Suprapubic skin (tissue), 4 donors: ENCODE measurements around the gene PPP2R3B.

Experiments
- CTCF ChIP-seq, 2 donors: fragments of 200-600 bp in 1 of 2; fragments of 450-650 bp in 1 of 2; sonication (generic) in 1 of 2; IDR thresholded peaks; one replicate each; pipeline ENCODE4 v1.5.1; 2016 to 2019; ENCODE audit warnings: antibody characterized with exemption in 2 of 2, mild to moderate bottlenecking in 1 of 2, moderate library complexity in 1 of 2
- EP300 ChIP-seq: sonication (generic); formaldehyde crosslinking; IDR thresholded peaks from one replicate; pipeline ENCODE4 v1.6.1; 2017; ENCODE audit warnings: antibody characterized with exemption
- POLR2A ChIP-seq, 2 donors: fragments of 450-650 bp; IDR thresholded peaks; one replicate each; pipeline ENCODE4 v1.6.1; 2017; ENCODE audit warnings: antibody characterized with exemption in 2 of 2, mild to moderate bottlenecking in 2 of 2, moderate library complexity in 2 of 2
- POLR2AphosphoS5 ChIP-seq, 3 donors: sonication (generic); formaldehyde crosslinking; IDR thresholded peaks; one replicate each; pipeline ENCODE4 v1.6.1; 2017; ENCODE audit warnings: antibody characterized with exemption in 3 of 3

- TF ChIP-seq CTCF (IDR thresholded peaks at IDR 0.05): no peak
- TF ChIP-seq POLR2AphosphoS5 (IDR thresholded peaks at IDR 0.05): no peak
- TF ChIP-seq EP300: no peak
- TF ChIP-seq POLR2A (IDR thresholded peaks at IDR 0.05): no peak
Measured at GRCh38 chrX:346034-346813, 40.5 kb downstream of the PPP2R3B start.
